Measurements from ENCODE around the gene DPP6. TPM values are rescaled to one million over a fixed set of nuclear protein-coding genes. Genes with fewer than 3 reads are reported as not detected.

The DPP6 gene
- total RNA-seq, 3 donors from 2014 or later (not counting 1 experiment from before 2014, with no cell fraction given): not detected

DNA sequence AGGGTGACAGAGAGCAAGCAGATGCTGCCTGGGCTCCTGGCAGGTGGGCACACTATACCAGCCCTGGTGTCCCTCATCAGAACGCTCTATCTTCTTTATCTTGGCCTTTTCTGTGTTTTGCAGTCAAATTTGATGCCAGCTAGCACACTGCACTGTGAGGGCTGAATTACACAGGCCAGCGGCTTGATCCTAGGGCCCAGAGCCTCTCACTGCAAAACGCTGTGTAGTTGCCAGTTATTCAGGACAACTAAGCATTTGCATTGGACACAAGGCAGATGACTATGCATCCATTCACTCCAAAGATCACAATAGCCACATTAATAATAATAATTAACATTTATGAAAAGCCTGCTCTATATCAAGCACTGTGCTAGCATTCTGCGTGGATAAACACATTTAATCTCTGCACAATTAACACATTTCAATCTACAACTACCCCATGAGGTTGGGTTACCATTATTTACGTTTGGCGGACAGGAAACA, 850.4 kb downstream of the DPP6 start:
- intact Hi-C loops (cut with micrococcal nuclease): no loop called here

DNA sequence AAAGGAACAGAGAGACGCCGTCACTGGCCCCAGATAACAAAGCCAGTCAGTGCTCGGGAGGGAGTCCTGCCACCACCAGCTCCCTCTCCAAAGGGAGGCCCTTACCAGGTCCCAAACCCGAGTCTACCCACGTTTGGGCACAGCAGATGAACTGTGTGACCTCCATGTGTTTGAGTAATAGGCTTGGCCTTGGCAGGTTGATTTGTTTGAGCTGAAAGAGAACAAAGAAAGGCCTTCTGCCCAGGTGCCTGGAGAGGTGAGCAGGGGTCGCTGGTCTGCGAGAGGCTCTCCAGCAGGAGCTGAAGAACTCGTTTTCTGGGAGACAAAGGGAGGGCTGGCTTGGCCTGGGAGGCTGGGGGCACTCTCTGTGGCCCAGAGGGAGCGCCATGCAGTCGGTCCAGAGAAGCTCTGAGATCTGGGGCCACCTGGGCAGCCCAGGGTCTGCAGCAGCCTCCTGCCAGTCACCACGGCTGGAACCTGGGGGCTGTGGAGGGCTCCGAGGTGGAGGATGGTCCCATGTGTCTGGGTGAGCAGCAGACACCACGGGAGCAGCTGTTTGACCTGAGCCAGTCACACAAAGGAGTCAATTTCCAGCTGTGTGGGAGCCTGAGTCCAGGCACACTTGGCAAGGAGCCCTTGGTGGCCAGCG, 851.0 kb downstream of the DPP6 start:
- Histone ChIP-seq H3K4me1 (ENCODE audit: control insufficient read depth, insufficient read depth, low read length) (peaks cover 5% of the 10 kb centered on the region), H3K27me3 (ENCODE audit: control insufficient read depth, insufficient read depth, low read length) (no peaks in the 10 kb centered on the region), H3K27ac (ENCODE audit: low read length) (no peak overlapping the region), H3K9me3 (ENCODE audit: control insufficient read depth, insufficient read depth, low read length) (no peaks in the 10 kb centered on the region), H3K36me3 (ENCODE audit: control insufficient read depth, insufficient read depth, low read length) (no peaks in the 10 kb centered on the region), H3K4me3 (ENCODE audit: low read length) (no peak overlapping the region)
- Mint-ChIP-seq H3K27me3 (ENCODE audit: low read depth in 2 of 2) (no peaks in the 10 kb centered on the region), H3K27ac (no peak overlapping the region), H3K9me3 (no peaks in the 10 kb centered on the region), H3K4me1 (no peaks in the 10 kb centered on the region), H3K4me3 (no peak overlapping the region), H3K36me3 (no peaks in the 10 kb centered on the region)
- intact Hi-C loops (cut with micrococcal nuclease): no loop called here
- DNase-seq (no peak), ATAC-seq (no peak)
- TF ChIP-seq, protein P1, sequence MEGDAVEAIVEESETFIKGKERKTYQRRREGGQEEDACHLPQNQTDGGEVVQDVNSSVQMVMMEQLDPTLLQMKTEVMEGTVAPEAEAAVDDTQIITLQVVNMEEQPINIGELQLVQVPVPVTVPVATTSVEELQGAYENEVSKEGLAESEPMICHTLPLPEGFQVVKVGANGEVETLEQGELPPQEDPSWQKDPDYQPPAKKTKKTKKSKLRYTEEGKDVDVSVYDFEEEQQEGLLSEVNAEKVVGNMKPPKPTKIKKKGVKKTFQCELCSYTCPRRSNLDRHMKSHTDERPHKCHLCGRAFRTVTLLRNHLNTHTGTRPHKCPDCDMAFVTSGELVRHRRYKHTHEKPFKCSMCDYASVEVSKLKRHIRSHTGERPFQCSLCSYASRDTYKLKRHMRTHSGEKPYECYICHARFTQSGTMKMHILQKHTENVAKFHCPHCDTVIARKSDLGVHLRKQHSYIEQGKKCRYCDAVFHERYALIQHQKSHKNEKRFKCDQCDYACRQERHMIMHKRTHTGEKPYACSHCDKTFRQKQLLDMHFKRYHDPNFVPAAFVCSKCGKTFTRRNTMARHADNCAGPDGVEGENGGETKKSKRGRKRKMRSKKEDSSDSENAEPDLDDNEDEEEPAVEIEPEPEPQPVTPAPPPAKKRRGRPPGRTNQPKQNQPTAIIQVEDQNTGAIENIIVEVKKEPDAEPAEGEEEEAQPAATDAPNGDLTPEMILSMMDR (IDR thresholded peaks at IDR 0.05): no peak
- 58% methylated on average over 14 of the region's 14 CpGs for WGBS (ENCODE audit: insufficient coverage)

More for the DNA sequence above, 850.4 kb downstream of the DPP6 start:
- H3K27me3 ChIP-seq (ENCODE audit: control insufficient read depth, insufficient read depth, low read length): no peaks in the 10 kb centered on the region
- DNase-seq (no peak), ATAC-seq (no peak)
- H3K4me1 ChIP-seq (ENCODE audit: control insufficient read depth, insufficient read depth, low read length): peaks cover 4% of the 10 kb centered on the region
- no peak overlapping the region for H3K4me3 ChIP-seq (ENCODE audit: low read length)
- TF ChIP-seq, protein P1 (IDR thresholded peaks at IDR 0.05): no peak
- H3K9me3 ChIP-seq (ENCODE audit: control insufficient read depth, insufficient read depth, low read length): no peaks in the 10 kb centered on the region
- no peaks in the 10 kb centered on the region for H3K9me3 Mint-ChIP-seq
- H3K36me3 ChIP-seq (ENCODE audit: control insufficient read depth, insufficient read depth, low read length): no peaks in the 10 kb centered on the region
- H3K27ac ChIP-seq (ENCODE audit: low read length): no peak overlapping the region
- H3K36me3 Mint-ChIP-seq: no peaks in the 10 kb centered on the region
- no peak overlapping the region for H3K4me3 Mint-ChIP-seq
- H3K27ac Mint-ChIP-seq: no peak overlapping the region
- no peaks in the 10 kb centered on the region for H3K4me1 Mint-ChIP-seq
- no peaks in the 10 kb centered on the region for H3K27me3 Mint-ChIP-seq (ENCODE audit: low read depth in 2 of 2)
- 75% methylated on average over 6 of the region's 6 CpGs for WGBS (ENCODE audit: insufficient coverage)

DNA sequence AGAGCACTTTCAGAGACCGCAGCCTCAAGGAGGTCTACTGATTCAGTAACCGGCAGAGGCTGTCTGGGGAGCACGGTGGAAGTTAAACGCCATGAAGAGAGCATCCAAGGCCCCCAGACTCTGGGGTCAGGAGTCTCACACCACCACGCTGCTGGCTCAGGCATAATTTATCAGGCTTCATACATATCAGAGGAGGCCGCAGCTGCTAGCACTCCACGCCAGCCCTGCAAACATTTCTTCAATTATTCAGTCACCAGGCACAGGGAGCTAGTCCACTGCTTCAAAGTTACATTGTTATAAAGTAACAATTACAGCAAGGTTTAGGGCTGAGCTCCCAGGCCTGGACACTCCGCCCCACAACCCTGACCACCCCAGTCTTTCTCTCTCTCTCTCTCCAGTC, 852.9 kb downstream of the DPP6 start:
- peaks cover 0 to 6% of the 10 kb centered on the region in 2 donors for H3K27me3 Mint-ChIP-seq (ENCODE audit: low read depth in 2 of 2)

More for the DNA sequence above, 852.9 kb downstream of the DPP6 start:
- intact Hi-C loops (cut with micrococcal nuclease): no loop called here
- DNase-seq (no peak), ATAC-seq (no peak)
- no peaks in the 10 kb centered on the region for H3K36me3 Mint-ChIP-seq
- no peak overlapping the region for H3K27ac ChIP-seq (ENCODE audit: low read length)
- no peaks in the 10 kb centered on the region for H3K9me3 ChIP-seq (ENCODE audit: control insufficient read depth, insufficient read depth, low read length)
- H3K4me3 ChIP-seq (ENCODE audit: low read length): no peak overlapping the region
- TF ChIP-seq, protein P1 (IDR thresholded peaks at IDR 0.05): no peak
- peaks cover 8% of the 10 kb centered on the region for H3K4me1 ChIP-seq (ENCODE audit: control insufficient read depth, insufficient read depth, low read length)
- WGBS (ENCODE audit: insufficient coverage): 90% methylated on average over 8 of the region's 8 CpGs
- no peaks in the 10 kb centered on the region for H3K9me3 Mint-ChIP-seq
- no peak overlapping the region for H3K27ac Mint-ChIP-seq
- no peaks in the 10 kb centered on the region for H3K36me3 ChIP-seq (ENCODE audit: control insufficient read depth, insufficient read depth, low read length)
- no peaks in the 10 kb centered on the region for H3K27me3 ChIP-seq (ENCODE audit: control insufficient read depth, insufficient read depth, low read length)
- H3K4me3 Mint-ChIP-seq: no peak overlapping the region
- H3K4me1 Mint-ChIP-seq: no peaks in the 10 kb centered on the region

Data from natural killer cell (primary cell).